Right renal pelvis (tissue), 4 donors: Measurements from ENCODE around the gene KAT2A. TPM values are rescaled to one million over a fixed set of nuclear protein-coding genes. Genes with fewer than 3 reads are reported as not detected.

Source experiments
- DNase-seq, 4 donors: peaks; one replicate each; pipeline ENCODE4 v3.0.0-alpha.2; 2013; ENCODE audit warnings: low read depth in 4 of 4, low spot score in 3 of 4, missing footprints in 1 of 4
- polyA plus RNA-seq, 4 donors: library from polyadenylated mRNA; unstranded; fragments of 120-200 nt; gene quantifications; one replicate each; pipeline ENCODE4 v1.2.1, GENCODE V29; 2013; ENCODE audit not compliant: insufficient read length in 4 of 4

KAT2A gene
- polyA plus RNA-seq, 4 donors: 55.7 to 68.5 (median 57.1) TPM

GRCh38 chr17:42135664-42136653 is 14.8 kb upstream of the KAT2A start:
- no peak for DNase-seq

GRCh38 chr17:42135151-42135550 is 14.0 kb upstream of the KAT2A start:
- DNase-seq: no peak

GRCh38 chr17:42133461-42134041 is 12.4 kb upstream of the KAT2A start:
- no peak for DNase-seq

- peak in 2 of 4 donors; percentile 44 to 54 for DNase-seq
Measured at GRCh38 chr17:42132941-42133340, 11.8 kb upstream of the KAT2A start.

GRCh38 chr17:42131981-42132432 is 10.8 kb upstream of the KAT2A start:
- no peak for DNase-seq

- DNase-seq: no peak
Measured at GRCh38 chr17:42131232-42131631, 10.1 kb upstream of the KAT2A start.

GRCh38 chr17:42130310-42130936 is 9.3 kb upstream of the KAT2A start:
- no peak for DNase-seq

GRCh38 chr17:42129109-42129837 is 8.1 kb upstream of the KAT2A start:
- no peak for DNase-seq

- no peak for DNase-seq
Measured at GRCh38 chr17:42127414-42127813, 6.2 kb upstream of the KAT2A start.

GRCh38 chr17:42126836-42127235 is 5.7 kb upstream of the KAT2A start:
- no peak for DNase-seq

GRCh38 chr17:42125565-42125964 is 4.4 kb upstream of the KAT2A start:
- no peak for DNase-seq

GRCh38 chr17:42124256-42124655 is 3.1 kb upstream of the KAT2A start:
- no peak for DNase-seq

GRCh38 chr17:42122371-42123303 is 1.5 kb upstream of the KAT2A start, which contains the start of gene HSPB9:
Gene HSPB9 (plus strand): TSS chr17:42122804. CDS start chr17:42122851, 47 bp downstream.
- DNase-seq: no peak

GRCh38 chr17:42120161-42120769 is 902 bp downstream of the KAT2A start:
- no peak for DNase-seq

GRCh38 chr17:42119301-42119700 is 1.9 kb downstream of the KAT2A start:
- DNase-seq: no peak

GRCh38 chr17:42118545-42118944 is 2.6 kb downstream of the KAT2A start:
- DNase-seq: no peak

GRCh38 chr17:42118126-42118510 is 3.0 kb downstream of the KAT2A start:
- DNase-seq: no peak

- no peak for DNase-seq
Measured at GRCh38 chr17:42117397-42118125, 3.6 kb downstream of the KAT2A start.
